ENCODE results near the gene GNS. TPM values are rescaled to one million over a fixed set of nuclear protein-coding genes. Genes with fewer than 3 reads are reported as not detected.
A peak's percentile ranks its signal among the peaks of the same experiment; 100 is the strongest.

GNS gene
- total and polyA plus RNA-seq, 4 donors: 27.8 to 78.6 (median 57.4) TPM

DNA sequence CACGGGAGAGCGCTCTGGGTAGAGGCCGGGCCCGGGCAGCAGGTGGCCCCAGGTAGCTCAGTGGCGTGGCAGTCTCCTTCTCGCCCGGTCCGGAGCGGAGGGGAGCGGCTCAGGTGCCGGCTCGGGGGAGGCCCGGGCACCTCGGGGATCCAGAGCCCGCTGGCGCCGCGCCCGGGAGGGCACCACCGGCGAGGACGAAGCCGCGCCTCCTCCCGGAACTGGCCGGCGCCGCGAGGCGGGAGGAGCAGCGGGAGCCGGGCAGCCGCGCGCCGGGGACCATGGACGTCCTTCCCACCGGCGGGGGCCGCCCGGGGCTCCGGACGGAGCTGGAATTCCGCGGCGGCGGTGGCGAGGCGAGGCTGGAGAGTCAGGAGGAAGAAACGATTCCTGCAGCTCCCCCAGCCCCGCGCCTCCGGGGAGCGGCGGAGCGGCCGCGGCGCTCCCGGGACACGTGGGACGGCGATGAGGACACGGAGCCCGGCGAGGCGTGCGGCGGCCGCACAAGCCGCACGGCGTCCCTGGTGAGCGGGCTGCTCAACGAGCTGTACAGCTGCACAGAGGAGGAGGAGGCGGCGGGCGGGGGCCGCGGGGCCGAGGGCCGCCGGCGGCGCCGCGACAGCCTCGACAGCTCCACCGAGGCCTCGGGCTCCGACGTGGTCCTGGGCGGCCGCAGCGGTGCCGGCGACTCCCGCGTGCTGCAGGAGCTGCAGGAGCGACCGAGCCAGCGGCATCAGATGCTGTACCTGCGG is 21.5 kb upstream of the GNS start:
- DNase-seq (ENCODE audit: low spot score): peak; percentile 35
- H3K4me3 ChIP-seq (ENCODE audit: low read depth in 1 of 3, low read length in 3 of 3): peak overlapping the region; percentile 62 to 71 (median 63)
- H3K36me3 ChIP-seq (ENCODE audit: control insufficient read depth in 4 of 4, insufficient read depth in 3 of 4, low read depth in 1 of 4, low read length in 3 of 4): no peaks in the 10 kb centered on the region
- H3K27ac ChIP-seq (ENCODE audit: low read depth in 1 of 2, low read length in 2 of 2): peak overlapping the region in 1 of 2 donors; percentile 45
- H3K4me1 ChIP-seq (ENCODE audit: control insufficient read depth in 4 of 4, insufficient read depth in 4 of 4, low read length in 3 of 4): peaks cover 6 to 12% (median 10%) of the 10 kb centered on the region in 4 donors
- H3K9ac ChIP-seq (ENCODE audit: low read depth in 1 of 2, low read length in 2 of 2): peak overlapping the region in 1 of 2 donors; percentile 16
- WGBS: 5% methylated on average over 103 of the region's 103 CpGs
- no peaks in the 10 kb centered on the region for H3K9me3 ChIP-seq (ENCODE audit: control insufficient read depth in 4 of 4, low read length in 3 of 4)
- no peaks in the 10 kb centered on the region for H3K27me3 ChIP-seq (ENCODE audit: control insufficient read depth in 4 of 4, insufficient read depth in 4 of 4, low read length in 3 of 4)
- TF ChIP-seq FOXA2 (IDR thresholded peaks at IDR 0.05) (no peak), RAD21 (IDR thresholded peaks at IDR 0.05) (no peak), SP1 (IDR thresholded peaks at IDR 0.05) (no peak), TAF1 (conservative IDR thresholded peaks at IDR 0.05) (no peak), RXRA (IDR thresholded peaks at IDR 0.05) (no peak), HNF4A (conservative IDR thresholded peaks at IDR 0.05) (no peak), EGR1 (IDR thresholded peaks at IDR 0.05; ENCODE audit: low read depth in 2 of 2) (no peak), NR2F2 (IDR thresholded peaks at IDR 0.05) (no peak)
- TF ChIP-seq, protein P1, sequence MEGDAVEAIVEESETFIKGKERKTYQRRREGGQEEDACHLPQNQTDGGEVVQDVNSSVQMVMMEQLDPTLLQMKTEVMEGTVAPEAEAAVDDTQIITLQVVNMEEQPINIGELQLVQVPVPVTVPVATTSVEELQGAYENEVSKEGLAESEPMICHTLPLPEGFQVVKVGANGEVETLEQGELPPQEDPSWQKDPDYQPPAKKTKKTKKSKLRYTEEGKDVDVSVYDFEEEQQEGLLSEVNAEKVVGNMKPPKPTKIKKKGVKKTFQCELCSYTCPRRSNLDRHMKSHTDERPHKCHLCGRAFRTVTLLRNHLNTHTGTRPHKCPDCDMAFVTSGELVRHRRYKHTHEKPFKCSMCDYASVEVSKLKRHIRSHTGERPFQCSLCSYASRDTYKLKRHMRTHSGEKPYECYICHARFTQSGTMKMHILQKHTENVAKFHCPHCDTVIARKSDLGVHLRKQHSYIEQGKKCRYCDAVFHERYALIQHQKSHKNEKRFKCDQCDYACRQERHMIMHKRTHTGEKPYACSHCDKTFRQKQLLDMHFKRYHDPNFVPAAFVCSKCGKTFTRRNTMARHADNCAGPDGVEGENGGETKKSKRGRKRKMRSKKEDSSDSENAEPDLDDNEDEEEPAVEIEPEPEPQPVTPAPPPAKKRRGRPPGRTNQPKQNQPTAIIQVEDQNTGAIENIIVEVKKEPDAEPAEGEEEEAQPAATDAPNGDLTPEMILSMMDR (IDR thresholded peaks at IDR 0.05; ENCODE audit: low read depth, low read length, missing input control): no peak

DNA sequence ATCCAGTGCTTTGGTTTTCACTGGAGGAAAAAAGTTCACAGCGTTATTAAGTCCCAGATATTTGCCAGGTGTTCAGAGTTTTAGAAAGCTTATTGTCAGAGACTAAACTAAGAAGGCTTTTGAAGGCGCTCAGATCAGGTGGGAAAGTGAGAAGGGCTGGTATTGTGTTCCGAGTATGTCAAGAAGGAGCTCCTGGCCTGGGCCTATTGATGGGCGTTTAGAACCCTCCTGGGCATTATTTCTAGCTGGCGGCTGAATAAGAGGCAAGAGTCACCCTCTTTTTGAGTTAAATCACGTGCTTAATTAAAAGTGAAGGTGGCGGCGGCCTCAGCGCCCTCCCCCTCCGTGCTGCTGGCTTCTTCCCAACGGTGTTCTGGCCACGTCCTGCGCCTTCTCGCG is 20.9 kb upstream of the GNS start:
- no peak for DNase-seq (ENCODE audit: low spot score)
- TF ChIP-seq SP1 (IDR thresholded peaks at IDR 0.05): no peak
- TF ChIP-seq HNF4G (IDR thresholded peaks at IDR 0.05): no peak
- TF ChIP-seq, protein P1 (IDR thresholded peaks at IDR 0.05; ENCODE audit: low read depth, low read length, missing input control): no peak
- TF ChIP-seq, protein P2, sequence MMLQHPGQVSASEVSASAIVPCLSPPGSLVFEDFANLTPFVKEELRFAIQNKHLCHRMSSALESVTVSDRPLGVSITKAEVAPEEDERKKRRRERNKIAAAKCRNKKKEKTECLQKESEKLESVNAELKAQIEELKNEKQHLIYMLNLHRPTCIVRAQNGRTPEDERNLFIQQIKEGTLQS (IDR thresholded peaks at IDR 0.05): no peak
- Histone ChIP-seq H3K27me3 (ENCODE audit: control insufficient read depth in 4 of 4, insufficient read depth in 4 of 4, low read length in 3 of 4) (no peaks in the 10 kb centered on the region), H3K9me3 (ENCODE audit: control insufficient read depth in 4 of 4, low read length in 3 of 4) (peaks cover 0 to 3% (median 0%) of the 10 kb centered on the region in 4 donors), H3K9ac (ENCODE audit: low read depth in 1 of 2, low read length in 2 of 2) (peak overlapping the region in 1 of 2 donors; percentile 16), H3K27ac (ENCODE audit: low read depth in 1 of 2, low read length in 2 of 2) (peak overlapping the region in 1 of 2 donors; percentile 45), H3K36me3 (ENCODE audit: control insufficient read depth in 4 of 4, insufficient read depth in 3 of 4, low read depth in 1 of 4, low read length in 3 of 4) (no peaks in the 10 kb centered on the region), H3K4me3 (ENCODE audit: low read depth in 1 of 3, low read length in 3 of 3) (peak overlapping the region; percentile 62 to 71 (median 63)), H3K4me1 (ENCODE audit: control insufficient read depth in 4 of 4, insufficient read depth in 4 of 4, low read length in 3 of 4) (peaks cover 6 to 12% (median 10%) of the 10 kb centered on the region in 4 donors)
- 21% methylated on average over 15 of the region's 15 CpGs for WGBS

DNA sequence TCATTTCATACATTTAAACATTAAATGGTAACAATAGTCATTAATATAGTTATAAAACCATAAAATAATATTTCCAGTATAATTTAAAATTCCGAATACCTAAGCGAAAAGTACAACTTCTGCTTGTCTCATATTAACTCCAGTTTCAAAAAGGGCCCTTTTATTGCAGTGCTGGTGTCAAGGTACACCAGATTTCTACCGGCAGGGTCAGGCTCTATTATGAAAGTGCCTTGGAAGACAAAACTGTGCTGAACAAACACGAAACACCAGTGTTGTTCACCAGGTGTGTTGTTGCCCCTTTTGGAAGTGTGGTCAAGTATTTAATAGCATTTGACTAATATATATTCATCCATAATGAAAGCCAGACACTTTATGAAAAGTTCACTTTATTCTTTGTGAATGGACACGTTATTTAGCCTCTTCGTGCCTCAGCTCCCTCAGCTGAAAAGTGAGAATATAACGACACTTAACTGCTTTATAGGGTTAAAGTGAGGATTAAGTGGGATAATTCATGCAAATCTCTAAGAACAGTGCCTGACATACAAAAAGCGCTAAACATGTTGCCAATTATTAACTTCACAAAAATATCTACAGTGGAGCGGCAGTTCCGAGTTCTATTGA is 20.3 kb upstream of the GNS start:
- Histone ChIP-seq H3K9ac (ENCODE audit: low read depth in 1 of 2, low read length in 2 of 2) (no peak overlapping the region), H3K9me3 (ENCODE audit: control insufficient read depth in 4 of 4, low read length in 3 of 4) (peaks cover 0 to 3% (median 1%) of the 10 kb centered on the region in 4 donors), H3K27ac (ENCODE audit: low read depth in 1 of 2, low read length in 2 of 2) (no peak overlapping the region), H3K27me3 (ENCODE audit: control insufficient read depth in 4 of 4, insufficient read depth in 4 of 4, low read length in 3 of 4) (no peaks in the 10 kb centered on the region), H3K4me3 (ENCODE audit: low read depth in 1 of 3, low read length in 3 of 3) (no peak overlapping the region), H3K4me1 (ENCODE audit: control insufficient read depth in 4 of 4, insufficient read depth in 4 of 4, low read length in 3 of 4) (peaks cover 6 to 12% (median 10%) of the 10 kb centered on the region in 4 donors), H3K36me3 (ENCODE audit: control insufficient read depth in 4 of 4, insufficient read depth in 3 of 4, low read depth in 1 of 4, low read length in 3 of 4) (no peaks in the 10 kb centered on the region)
- DNase-seq (ENCODE audit: low spot score): no peak
- whole genome bisulfite sequencing: 79% methylated on average over 10 of the region's 10 CpGs
- no peak for TF ChIP-seq TAF1 (conservative IDR thresholded peaks at IDR 0.05)
- no peak for TF ChIP-seq RAD21 (IDR thresholded peaks at IDR 0.05)
- TF ChIP-seq, protein P3, sequence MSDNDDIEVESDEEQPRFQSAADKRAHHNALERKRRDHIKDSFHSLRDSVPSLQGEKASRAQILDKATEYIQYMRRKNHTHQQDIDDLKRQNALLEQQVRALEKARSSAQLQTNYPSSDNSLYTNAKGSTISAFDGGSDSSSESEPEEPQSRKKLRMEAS (IDR thresholded peaks at IDR 0.05): no peak
- TF ChIP-seq, protein P4, sequence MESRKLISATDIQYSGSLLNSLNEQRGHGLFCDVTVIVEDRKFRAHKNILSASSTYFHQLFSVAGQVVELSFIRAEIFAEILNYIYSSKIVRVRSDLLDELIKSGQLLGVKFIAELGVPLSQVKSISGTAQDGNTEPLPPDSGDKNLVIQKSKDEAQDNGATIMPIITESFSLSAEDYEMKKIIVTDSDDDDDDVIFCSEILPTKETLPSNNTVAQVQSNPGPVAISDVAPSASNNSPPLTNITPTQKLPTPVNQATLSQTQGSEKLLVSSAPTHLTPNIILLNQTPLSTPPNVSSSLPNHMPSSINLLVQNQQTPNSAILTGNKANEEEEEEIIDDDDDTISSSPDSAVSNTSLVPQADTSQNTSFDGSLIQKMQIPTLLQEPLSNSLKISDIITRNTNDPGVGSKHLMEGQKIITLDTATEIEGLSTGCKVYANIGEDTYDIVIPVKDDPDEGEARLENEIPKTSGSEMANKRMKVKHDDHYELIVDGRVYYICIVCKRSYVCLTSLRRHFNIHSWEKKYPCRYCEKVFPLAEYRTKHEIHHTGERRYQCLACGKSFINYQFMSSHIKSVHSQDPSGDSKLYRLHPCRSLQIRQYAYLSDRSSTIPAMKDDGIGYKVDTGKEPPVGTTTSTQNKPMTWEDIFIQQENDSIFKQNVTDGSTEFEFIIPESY (IDR thresholded peaks at IDR 0.05): no peak
- TF ChIP-seq, protein P1 (IDR thresholded peaks at IDR 0.05; ENCODE audit: low read depth, low read length, missing input control): no peak
- TF ChIP-seq RXRA (IDR thresholded peaks at IDR 0.05): no peak
- TF ChIP-seq GABPA (IDR thresholded peaks at IDR 0.05 in 1 of 2, conservative IDR thresholded peaks at IDR 0.05 in 1 of 2): no peak
- TF ChIP-seq EGR1 (IDR thresholded peaks at IDR 0.05; ENCODE audit: low read depth in 2 of 2): no peak
- no peak for TF ChIP-seq JUND (IDR thresholded peaks at IDR 0.05)
- no peak for TF ChIP-seq FOXA2 (IDR thresholded peaks at IDR 0.05)
- TF ChIP-seq YY1 (IDR thresholded peaks at IDR 0.05): no peak

Measured in liver (tissue), 9 donors.